B cell (primary cell): ENCODE measurements around the gene HEXIM2.

Source experiments
- EZH2 ChIP-seq: IDR thresholded peaks from 2 replicates; pipeline ENCODE4 v1.6.1; 2012; ENCODE audit warnings: borderline replicate concordance, low read depth, mild to moderate bottlenecking, moderate library complexity, low read length; ENCODE audit not compliant: insufficient read depth, poor library complexity, severe bottlenecking
- TF ChIP-seq, protein P1 (sequence below): fragments of 200-600 bp; IDR thresholded peaks from one replicate; pipeline ENCODE4 v1.8.0; 2022; ENCODE audit warnings: antibody characterized with exemption, mild to moderate bottlenecking

DNA sequence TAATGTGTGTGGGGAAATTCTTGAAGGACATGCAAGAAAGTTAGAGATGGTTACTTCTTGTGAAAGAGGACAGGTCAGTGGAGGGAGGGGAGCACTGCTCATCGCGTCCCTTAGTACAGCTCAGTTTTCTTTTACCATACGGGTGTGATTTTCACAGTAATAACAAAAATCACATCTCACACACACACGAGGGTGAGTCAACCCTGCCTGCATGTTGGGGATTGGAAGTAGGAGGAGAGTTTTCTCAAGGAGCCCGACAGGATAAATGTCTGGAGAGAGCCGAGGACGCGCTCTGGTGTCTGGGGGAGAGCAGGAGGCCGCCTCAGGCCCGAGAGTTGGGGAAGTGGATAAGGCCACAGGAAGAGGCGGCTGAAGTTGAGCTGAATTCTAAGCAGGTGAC is 45.8 kb upstream of the HEXIM2 start:
- TF ChIP-seq, protein P1, sequence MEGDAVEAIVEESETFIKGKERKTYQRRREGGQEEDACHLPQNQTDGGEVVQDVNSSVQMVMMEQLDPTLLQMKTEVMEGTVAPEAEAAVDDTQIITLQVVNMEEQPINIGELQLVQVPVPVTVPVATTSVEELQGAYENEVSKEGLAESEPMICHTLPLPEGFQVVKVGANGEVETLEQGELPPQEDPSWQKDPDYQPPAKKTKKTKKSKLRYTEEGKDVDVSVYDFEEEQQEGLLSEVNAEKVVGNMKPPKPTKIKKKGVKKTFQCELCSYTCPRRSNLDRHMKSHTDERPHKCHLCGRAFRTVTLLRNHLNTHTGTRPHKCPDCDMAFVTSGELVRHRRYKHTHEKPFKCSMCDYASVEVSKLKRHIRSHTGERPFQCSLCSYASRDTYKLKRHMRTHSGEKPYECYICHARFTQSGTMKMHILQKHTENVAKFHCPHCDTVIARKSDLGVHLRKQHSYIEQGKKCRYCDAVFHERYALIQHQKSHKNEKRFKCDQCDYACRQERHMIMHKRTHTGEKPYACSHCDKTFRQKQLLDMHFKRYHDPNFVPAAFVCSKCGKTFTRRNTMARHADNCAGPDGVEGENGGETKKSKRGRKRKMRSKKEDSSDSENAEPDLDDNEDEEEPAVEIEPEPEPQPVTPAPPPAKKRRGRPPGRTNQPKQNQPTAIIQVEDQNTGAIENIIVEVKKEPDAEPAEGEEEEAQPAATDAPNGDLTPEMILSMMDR, result no peak
- TF ChIP-seq EZH2, result no peak
